Endothelial cell of umbilical vein (primary cell): ENCODE data around the gene FAM227B. TPM values are rescaled to one million over a fixed set of nuclear protein-coding genes. Genes with fewer than 3 reads are reported as not detected.

ENCODE experiments used
- BruUV-seq: library from RNA; stranded (reverse); fragments of 400-500 nt; replicated peaks from 2 replicates; lab custom pipeline; 2021; lab: Mats Ljungman, UMichigan
- CTCF ChIA-PET: fragments of 300-600, 350-600 bp; sonication (Branson Sonifier 250); formaldehyde crosslinking; loops from one replicate; lab custom pipeline; 2021; ENCODE audit warnings: antibody characterized with exemption, inconsistent platforms; lab: Charles Lee
- POLR2A ChIA-PET: fragments of 300-600, 350-600 bp; sonication (Branson Sonifier 250); formaldehyde crosslinking; loops from one replicate; lab custom pipeline; 2021; ENCODE audit warnings: antibody characterized with exemption, inconsistent platforms; lab: Charles Lee
- DNase-seq: peaks from one replicate; pipeline ENCODE4 v3.0.0-alpha.2; 2011; ENCODE audit warnings: low read depth, low spot score
- FAIRE-seq: peaks from 2 replicates; lab custom pipeline; 2011; peaks lifted over from hg19 to GRCh38; lab: Jason Lieb, UNC
- H2AFZ ChIP-seq: 2 replicates; pipeline ENCODE4 v1.6.0; 2012; ENCODE audit warnings: low read depth, low read length, control low read depth, inconsistent platforms
- H3K27ac ChIP-seq: 2 replicates; pipeline ENCODE4 v1.5.1; 2011; ENCODE audit warnings: low read depth, mild to moderate bottlenecking, control low read depth, low read length, moderate library complexity; ENCODE audit not compliant: insufficient read depth
- H3K27me3 ChIP-seq, 2 experiments: 2 replicates each; pipeline versions ENCODE4 v1.6.0 to v1.6.1; 2011; ENCODE audit warnings: low read length in 2 of 2, mixed read lengths in 1 of 2; ENCODE audit not compliant: control insufficient read depth in 2 of 2, insufficient read depth in 2 of 2
- H3K36me3 ChIP-seq, 2 experiments: 2 replicates in 1 of 2; 3 replicates in 1 of 2; pipeline ENCODE4 v1.5.1; 2011; ENCODE audit warnings: low read length in 2 of 2, mild to moderate bottlenecking in 1 of 2, moderate library complexity in 1 of 2; ENCODE audit not compliant: control insufficient read depth in 2 of 2, insufficient read depth in 2 of 2; ENCODE audit errors: extremely low read depth in 1 of 2
- H3K4me1 ChIP-seq: 3 replicates; pipeline ENCODE4 v1.5.1; 2011; ENCODE audit warnings: mild to moderate bottlenecking, low read length; ENCODE audit not compliant: control insufficient read depth, insufficient read depth; ENCODE audit errors: extremely low read depth
- H3K4me2 ChIP-seq: 2 replicates; pipeline ENCODE4 v1.6.1; 2011; ENCODE audit warnings: low read length, control low read depth, mixed read lengths; ENCODE audit not compliant: insufficient read depth
- H3K4me3 ChIP-seq, 3 experiments: fragments of 200-600 bp in 1 of 3; sonication (generic), shearing (Covaris generic) in 1 of 3; replicated peaks in 1 of 3; 2 replicates each; pipeline ENCODE4 v1.5.1; 2011 to 2016; ENCODE audit warnings: control low read depth in 3 of 3, low read length in 3 of 3, mild to moderate bottlenecking in 2 of 3, inconsistent platforms in 1 of 3, low read depth in 1 of 3, moderate library complexity in 1 of 3; ENCODE audit not compliant: insufficient read depth in 1 of 3
- H3K79me2 ChIP-seq: 2 replicates; pipeline ENCODE4 v1.6.0; 2012; ENCODE audit warnings: low read length, inconsistent platforms; ENCODE audit not compliant: control insufficient read depth, insufficient read depth
- H3K9ac ChIP-seq: replicated peaks from 2 replicates; pipeline ENCODE3; 2011; ENCODE audit warnings: low read length, control low read depth; ENCODE audit not compliant: insufficient read depth; ENCODE audit errors: extremely low read depth
- H3K9me1 ChIP-seq: replicated peaks from 3 replicates; pipeline ENCODE4 v1.6.0; 2011; ENCODE audit warnings: mild to moderate bottlenecking, low read length; ENCODE audit not compliant: control insufficient read depth, insufficient read depth; ENCODE audit errors: extremely low read depth
- H3K9me3 ChIP-seq: replicated peaks from 2 replicates; pipeline ENCODE4 v1.5.1; 2012; ENCODE audit warnings: low read length, inconsistent platforms; ENCODE audit not compliant: control insufficient read depth, insufficient read depth
- H4K20me1 ChIP-seq: replicated peaks from 2 replicates; pipeline ENCODE3; 2011; ENCODE audit warnings: mild to moderate bottlenecking, low read length; ENCODE audit not compliant: control insufficient read depth, insufficient read depth; ENCODE audit errors: extremely low read depth
- CTCF ChIP-seq, 2 donors: IDR thresholded peaks; 1 replicate in 1 of 2; 2 replicates in 1 of 2; pipeline ENCODE4 v1.5.1; 2011; ENCODE audit warnings: low read length in 2 of 2, mild to moderate bottlenecking in 2 of 2, moderate library complexity in 2 of 2, control low read depth in 1 of 2, inconsistent platforms in 1 of 2, low read depth in 1 of 2; ENCODE audit not compliant: insufficient read depth in 1 of 2; ENCODE audit errors: extremely low read depth in 1 of 2
- EZH2 ChIP-seq: IDR thresholded peaks from 2 replicates; pipeline ENCODE4 v1.6.1; 2012; ENCODE audit warnings: borderline replicate concordance, low read depth, mild to moderate bottlenecking, moderate library complexity, low read length, inconsistent platforms; ENCODE audit not compliant: severe bottlenecking
- FOS ChIP-seq: IDR thresholded peaks from 2 replicates; pipeline ENCODE4 v1.6.1; 2011; ENCODE audit warnings: mild to moderate bottlenecking, low read length, moderate library complexity, borderline replicate concordance; ENCODE audit not compliant: insufficient read depth
- GATA2 ChIP-seq: IDR thresholded peaks from 2 replicates; pipeline ENCODE4 v1.7.0; 2011; ENCODE audit warnings: low read depth, mild to moderate bottlenecking, moderate library complexity, mixed read lengths, low read length; ENCODE audit not compliant: insufficient read length, insufficient read depth
- JUN ChIP-seq: IDR thresholded peaks from 2 replicates; pipeline ENCODE4 v1.6.1; 2011; ENCODE audit warnings: borderline replicate concordance, low read depth; ENCODE audit not compliant: insufficient read length, insufficient read depth
- MAX ChIP-seq: IDR thresholded peaks from 2 replicates; pipeline ENCODE4 v1.6.1; 2011; ENCODE audit not compliant: insufficient read depth, insufficient read length
- MYC ChIP-seq: IDR thresholded peaks from one replicate; pipeline ENCODE4 v1.6.1; 2011; ENCODE audit warnings: mild to moderate bottlenecking, low read depth, low read length
- POLR2A ChIP-seq: IDR thresholded peaks from 2 replicates; pipeline ENCODE4 v1.6.1; 2012; ENCODE audit warnings: low read depth, mild to moderate bottlenecking, control low read depth, low read length
- POLR2AphosphoS5 ChIP-seq: IDR thresholded peaks from 2 replicates; pipeline ENCODE4 v1.6.1; 2012; ENCODE audit warnings: low read depth, mild to moderate bottlenecking, control low read depth, low read length, moderate library complexity; ENCODE audit not compliant: insufficient read depth
- dilution Hi-C: fragments of 300-500 bp; cut with MboI; formaldehyde crosslinking; loops from one replicate; pipeline ENCODE4 v1.15.0; 2019; ENCODE audit warnings: low sequenced_read_pairs; ENCODE audit not compliant: extremely low pct_ligation_motif_present
- intact Hi-C: fragments of 100-400 bp; cut with micrococcal nuclease; formaldehyde crosslinking; loops from one replicate; pipeline ENCODE4 v1.10.0; 2022
- polyA plus RNA-seq, 4 experiments: library from polyadenylated mRNA; depleted of rRNA in 3 of 4; stranded (reverse) in 3 of 4; unstranded in 1 of 4; fragments of >200 nt; gene quantifications; 2 replicates each; pipeline versions ENCODE4 v1.2.1 to v1.2.3, GENCODE V29; 2011 to 2012; ENCODE audit warnings: missing spikeins in 1 of 4
- total RNA-seq: library from RNA; stranded (reverse); gene quantifications from 2 replicates; pipeline ENCODE4 v1.2.3, GENCODE V29; 2021

FAM227B gene
- total and polyA plus RNA-seq, 2 donors (not counting 3 experiments of a cell fraction or from before 2014, with no cell fraction given) = 1.5 to 1.8 TPM

GRCh38 chr15:49279521-49280456 is 340.8 kb downstream of the FAM227B start:
- ChIA-PET POLR2A (no interaction called here), CTCF (no interaction called here)
- Histone ChIP-seq H2AFZ (no peak overlapping the region), H3K9ac (no peak overlapping the region), H3K79me2 (no peaks in the 10 kb centered on the region), H3K36me3 (no peaks in the 10 kb centered on the region), H4K20me1 (no peaks in the 10 kb centered on the region), H3K9me1 (no peaks in the 10 kb centered on the region), H3K4me3 (no peak overlapping the region), H3K9me3 (no peaks in the 10 kb centered on the region), H3K4me2 (no peak overlapping the region), H3K27me3 (no peaks in the 10 kb centered on the region), H3K4me1 (no peaks in the 10 kb centered on the region), H3K27ac (no peak overlapping the region)
- BruUV-seq = no TSS peak
- intact Hi-C loops = no loop called here
- dilution Hi-C loops = no loop called here
- DNase-seq (no peak), FAIRE-seq (no peak)
- TF ChIP-seq JUN (no peak), GATA2 (no peak), POLR2A (no peak), MAX (no peak), MYC (no peak), CTCF (IDR thresholded peaks at IDR 0.05; ENCODE audit: extremely low read depth in 1 of 2, insufficient read depth in 1 of 2, low read depth in 1 of 2, low read length in 2 of 2) (no peak), FOS (no peak), POLR2AphosphoS5 (no peak), EZH2 (no peak)
